Measurements from ENCODE around the gene RAB44. TPM values are rescaled to one million over a fixed set of nuclear protein-coding genes. Genes with fewer than 3 reads are reported as not detected.
A peak's percentile ranks its signal among the peaks of the same experiment; 100 is the strongest.

The RAB44 gene
- total RNA-seq, 1 donor from 2014 or later, result 0.20 TPM

DNA sequence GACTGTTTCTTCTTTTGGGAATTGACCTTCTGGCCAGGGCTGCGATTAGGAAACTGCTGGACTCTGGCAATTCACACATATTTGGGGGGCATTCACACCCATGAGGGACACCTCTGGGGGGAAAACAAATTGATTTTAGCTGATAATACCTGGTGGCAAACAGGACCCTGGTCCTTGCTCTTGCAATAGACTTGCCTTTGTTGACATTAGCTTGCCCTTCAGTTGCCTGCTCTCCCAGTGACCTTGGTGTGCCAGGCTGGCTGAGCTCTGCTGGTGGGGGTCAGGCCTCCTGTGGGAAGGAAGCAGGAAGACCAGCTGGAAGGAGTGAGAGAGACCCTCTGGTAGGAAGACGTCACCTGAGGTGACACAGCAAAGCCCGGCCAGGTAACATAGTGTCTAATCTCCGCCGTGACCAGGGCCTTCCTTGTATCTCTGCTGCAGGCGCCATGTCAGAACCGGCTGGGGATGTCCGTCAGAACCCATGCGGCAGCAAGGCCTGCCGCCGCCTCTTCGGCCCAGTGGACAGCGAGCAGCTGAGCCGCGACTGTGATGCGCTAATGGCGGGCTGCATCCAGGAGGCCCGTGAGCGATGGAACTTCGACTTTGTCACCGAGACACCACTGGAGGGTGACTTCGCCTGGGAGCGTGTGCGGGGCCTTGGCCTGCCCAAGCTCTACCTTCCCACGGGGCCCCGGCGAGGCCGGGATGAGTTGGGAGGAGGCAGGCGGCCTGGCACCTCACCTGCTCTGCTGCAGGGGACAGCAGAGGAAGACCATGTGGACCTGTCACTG is 13.8 kb upstream of the RAB44 start:
- H3K27ac Mint-ChIP-seq, result peak overlapping the region; percentile 95
- no peak for ATAC-seq (ENCODE audit: low read depth)
- H3K36me3 Mint-ChIP-seq (ENCODE audit: low read depth), result peaks cover 59% of the 10 kb centered on the region
- intact Hi-C loops (cut with micrococcal nuclease), result loop anchor here (1.0 to 5.0 kb wide), 3 partner anchors 8 to 367 kb away; partner anchors contain the start of gene C6orf89
- H3K9me3 Mint-ChIP-seq, result no peaks in the 10 kb centered on the region
- H3K27me3 Mint-ChIP-seq, result no peaks in the 10 kb centered on the region
- no peak for DNase-seq
- H3K4me1 Mint-ChIP-seq, result peaks cover 80% of the 10 kb centered on the region
- ChIA-PET POLR2A (interaction anchor here (1.2 to 8.4 kb wide), 5 partner anchors 8 to 138 kb away, joined by 6 to 226 read pairs (median 11); no protein-coding TSS in a partner anchor), CTCF (interaction anchor here (1.1 to 5.1 kb wide), 5 partner anchors 51 to 527 kb away, joined by 3 to 44 read pairs (median 3); no protein-coding TSS in a partner anchor)
- TF ChIP-seq, protein P1, sequence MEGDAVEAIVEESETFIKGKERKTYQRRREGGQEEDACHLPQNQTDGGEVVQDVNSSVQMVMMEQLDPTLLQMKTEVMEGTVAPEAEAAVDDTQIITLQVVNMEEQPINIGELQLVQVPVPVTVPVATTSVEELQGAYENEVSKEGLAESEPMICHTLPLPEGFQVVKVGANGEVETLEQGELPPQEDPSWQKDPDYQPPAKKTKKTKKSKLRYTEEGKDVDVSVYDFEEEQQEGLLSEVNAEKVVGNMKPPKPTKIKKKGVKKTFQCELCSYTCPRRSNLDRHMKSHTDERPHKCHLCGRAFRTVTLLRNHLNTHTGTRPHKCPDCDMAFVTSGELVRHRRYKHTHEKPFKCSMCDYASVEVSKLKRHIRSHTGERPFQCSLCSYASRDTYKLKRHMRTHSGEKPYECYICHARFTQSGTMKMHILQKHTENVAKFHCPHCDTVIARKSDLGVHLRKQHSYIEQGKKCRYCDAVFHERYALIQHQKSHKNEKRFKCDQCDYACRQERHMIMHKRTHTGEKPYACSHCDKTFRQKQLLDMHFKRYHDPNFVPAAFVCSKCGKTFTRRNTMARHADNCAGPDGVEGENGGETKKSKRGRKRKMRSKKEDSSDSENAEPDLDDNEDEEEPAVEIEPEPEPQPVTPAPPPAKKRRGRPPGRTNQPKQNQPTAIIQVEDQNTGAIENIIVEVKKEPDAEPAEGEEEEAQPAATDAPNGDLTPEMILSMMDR (IDR thresholded peaks at IDR 0.05), result no peak
- H3K4me3 Mint-ChIP-seq, result peak overlapping the region; percentile 77

DNA sequence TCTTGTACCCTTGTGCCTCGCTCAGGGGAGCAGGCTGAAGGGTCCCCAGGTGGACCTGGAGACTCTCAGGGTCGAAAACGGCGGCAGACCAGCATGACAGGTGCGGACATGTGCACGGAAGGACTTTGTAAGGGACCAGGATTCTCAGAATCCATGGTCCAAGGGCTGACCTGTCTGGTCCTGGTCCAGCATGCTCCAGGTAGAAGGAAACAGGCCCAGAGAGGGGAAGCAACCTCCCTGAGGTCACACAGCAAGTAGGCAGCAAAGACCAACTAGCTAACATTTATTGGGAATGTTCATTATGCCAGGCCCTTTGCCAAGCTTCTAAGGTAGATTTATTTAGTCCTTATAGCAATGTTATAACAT is 13.2 kb upstream of the RAB44 start:
- ATAC-seq (ENCODE audit: low read depth), result no peak
- H3K4me1 Mint-ChIP-seq, result peaks cover 81% of the 10 kb centered on the region

DNA sequence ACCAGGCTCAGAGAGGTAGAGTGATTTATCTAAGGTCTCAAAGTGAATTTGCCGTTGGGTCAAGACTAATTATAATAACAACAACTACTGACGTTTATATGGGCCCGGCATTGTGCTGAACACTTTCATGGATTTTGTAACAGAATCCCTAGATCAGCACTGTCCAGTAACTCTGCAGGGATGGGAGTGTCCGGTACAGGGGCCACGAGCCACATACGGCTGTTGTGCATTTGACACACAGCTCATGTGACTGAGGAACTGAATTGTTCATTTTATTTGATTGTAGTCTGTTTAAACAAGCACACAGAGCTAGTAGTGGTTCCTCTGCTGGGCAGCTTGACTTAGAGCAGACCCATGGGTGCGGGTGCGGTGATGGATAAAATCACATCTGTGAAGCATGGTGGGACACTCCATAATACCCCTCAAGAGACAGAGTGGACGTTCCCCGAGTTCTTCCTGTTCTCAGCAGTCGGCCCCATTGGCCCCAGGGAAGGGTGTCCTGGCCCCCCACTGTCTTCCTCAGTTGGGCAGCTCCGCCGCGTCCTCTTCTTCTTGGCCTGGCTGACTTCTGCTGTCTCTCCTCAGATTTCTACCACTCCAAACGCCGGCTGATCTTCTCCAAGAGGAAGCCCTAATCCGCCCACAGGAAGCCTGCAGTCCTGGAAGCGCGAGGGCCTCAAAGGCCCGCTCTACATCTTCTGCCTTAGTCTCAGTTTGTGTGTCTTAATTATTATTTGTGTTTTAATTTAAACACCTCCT is 12.3 kb upstream of the RAB44 start:
- Mint-ChIP-seq H3K27ac (peak overlapping the region; percentile 74), H3K4me3 (no peak overlapping the region), H3K9me3 (no peaks in the 10 kb centered on the region), H3K27me3 (no peaks in the 10 kb centered on the region), H3K4me1 (peaks cover 89% of the 10 kb centered on the region), H3K36me3 (ENCODE audit: low read depth) (peaks cover 60% of the 10 kb centered on the region)
- ATAC-seq (ENCODE audit: low read depth) (no peak), DNase-seq (no peak)
- POLR2A ChIA-PET, result interaction anchor here (1.3 to 8.4 kb wide), 2 partner anchors 35 to 70 kb away, joined by 4 to 226 read pairs; no protein-coding TSS in a partner anchor
- CTCF ChIA-PET, result interaction anchor here (1.0 kb wide), 1 partner anchor 49 kb away, joined by 3 read pairs; no protein-coding TSS in a partner anchor
- TF ChIP-seq, protein P1 (IDR thresholded peaks at IDR 0.05), result no peak
- intact Hi-C loops (cut with micrococcal nuclease), result no loop called here

More for the DNA sequence above, 13.2 kb upstream of the RAB44 start:
- peaks cover 60% of the 10 kb centered on the region for H3K36me3 Mint-ChIP-seq (ENCODE audit: low read depth)
- no peak overlapping the region for H3K4me3 Mint-ChIP-seq
- H3K27ac Mint-ChIP-seq, result peak overlapping the region; percentile 95
- POLR2A ChIA-PET, result interaction anchor here (1.3 to 8.4 kb wide), 2 partner anchors 36 to 71 kb away, joined by 4 to 226 read pairs; no protein-coding TSS in a partner anchor
- H3K27me3 Mint-ChIP-seq, result no peaks in the 10 kb centered on the region
- TF ChIP-seq, protein P1 (IDR thresholded peaks at IDR 0.05), result no peak
- CTCF ChIA-PET, result interaction anchor here (1.3 to 5.1 kb wide), 2 partner anchors 50 to 74 kb away, joined by 3 to 44 read pairs; no protein-coding TSS in a partner anchor
- DNase-seq, result no peak
- no peaks in the 10 kb centered on the region for H3K9me3 Mint-ChIP-seq
- intact Hi-C loops (cut with micrococcal nuclease), result loop anchor here (5.0 kb wide), 1 partner anchor 203 kb away; the partner anchor contains the start of gene C6orf89

DNA sequence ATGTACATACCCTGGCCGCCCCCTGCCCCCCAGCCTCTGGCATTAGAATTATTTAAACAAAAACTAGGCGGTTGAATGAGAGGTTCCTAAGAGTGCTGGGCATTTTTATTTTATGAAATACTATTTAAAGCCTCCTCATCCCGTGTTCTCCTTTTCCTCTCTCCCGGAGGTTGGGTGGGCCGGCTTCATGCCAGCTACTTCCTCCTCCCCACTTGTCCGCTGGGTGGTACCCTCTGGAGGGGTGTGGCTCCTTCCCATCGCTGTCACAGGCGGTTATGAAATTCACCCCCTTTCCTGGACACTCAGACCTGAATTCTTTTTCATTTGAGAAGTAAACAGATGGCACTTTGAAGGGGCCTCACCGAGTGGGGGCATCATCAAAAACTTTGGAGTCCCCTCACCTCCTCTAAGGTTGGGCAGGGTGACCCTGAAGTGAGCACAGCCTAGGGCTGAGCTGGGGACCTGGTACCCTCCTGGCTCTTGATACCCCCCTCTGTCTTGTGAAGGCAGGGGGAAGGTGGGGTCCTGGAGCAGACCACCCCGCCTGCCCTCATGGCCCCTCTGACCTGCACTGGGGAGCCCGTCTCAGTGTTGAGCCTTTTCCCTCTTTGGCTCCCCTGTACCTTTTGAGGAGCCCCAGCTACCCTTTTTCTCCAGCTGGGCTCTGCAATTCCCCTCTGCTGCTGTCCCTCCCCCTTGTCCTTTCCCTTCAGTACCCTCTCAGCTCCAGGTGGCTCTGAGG is 11.5 kb upstream of the RAB44 start:
- ATAC-seq (ENCODE audit: low read depth) (no peak), DNase-seq (no peak)
- no peaks in the 10 kb centered on the region for H3K27me3 Mint-ChIP-seq
- ChIA-PET CTCF (interaction anchor here (1.0 to 1.4 kb wide), 2 partner anchors 48 to 71 kb away, joined by 3 to 4 read pairs; no protein-coding TSS in a partner anchor), POLR2A (interaction anchor here (0.7 kb wide), 1 partner anchor 71 kb away, joined by 3 read pairs; no protein-coding TSS in a partner anchor)
- intact Hi-C loops (cut with micrococcal nuclease), result no loop called here
- no peak overlapping the region for H3K4me3 Mint-ChIP-seq
- TF ChIP-seq, protein P1 (IDR thresholded peaks at IDR 0.05), result no peak
- H3K9me3 Mint-ChIP-seq, result no peaks in the 10 kb centered on the region
- peak overlapping the region; percentile 74 for H3K27ac Mint-ChIP-seq
- peaks cover 89% of the 10 kb centered on the region for H3K4me1 Mint-ChIP-seq
- peaks cover 57% of the 10 kb centered on the region for H3K36me3 Mint-ChIP-seq (ENCODE audit: low read depth)

Data from activated B cell treated with CpG ODN at 0.5 μM for 24 hours (primary cell).